ENCODE data around the gene OR10H1.
"Not testable (repeated sequence)": the region's sequence is repeated elsewhere in the genome, so short reads cannot be mapped to it uniquely, and the experiment has no call there.

OR10H1 gene

GRCh38 chr19:15825753-15826152, 10.3 kb upstream of the OR10H1 start:
- H3K4me3 ChIP-seq (ENCODE audit: low read depth, low read length) = no peak overlapping the region
- DNase-seq (ENCODE audit: low read depth) = no peak
- TF ChIP-seq CTCF (IDR thresholded peaks at IDR 0.05; ENCODE audit: control insufficient read depth, extremely low read depth, insufficient read depth) = no peak

DNA sequence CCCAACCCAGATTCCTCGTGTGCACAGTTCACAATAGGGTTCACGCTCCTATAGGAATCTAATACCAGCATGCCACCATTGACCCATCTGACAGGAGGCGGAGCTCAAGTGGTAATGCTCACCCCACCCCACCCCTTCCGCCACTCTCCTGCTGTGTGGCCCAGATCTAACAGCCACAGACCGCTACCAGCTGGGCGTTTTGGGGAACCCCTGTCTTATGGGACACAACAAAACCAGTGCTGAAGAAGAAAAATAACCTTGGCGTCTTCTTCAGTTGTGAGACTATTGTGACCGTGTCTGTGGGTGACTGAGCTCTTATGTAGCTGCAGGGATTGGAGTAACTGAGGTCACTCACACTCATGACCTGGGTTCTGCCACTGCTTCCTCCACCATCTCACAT, 5.2 kb upstream of the OR10H1 start:
- no peak for TF ChIP-seq CTCF (IDR thresholded peaks at IDR 0.05; ENCODE audit: control insufficient read depth, extremely low read depth, insufficient read depth)
- DNase-seq (ENCODE audit: low read depth) = no peak
- no peak overlapping the region for H3K4me3 ChIP-seq (ENCODE audit: low read depth, low read length)

GRCh38 chr19:15813916-15814315, 1.5 kb downstream of the OR10H1 start:
- H3K4me3 ChIP-seq (ENCODE audit: low read depth, low read length) = no peak overlapping the region
- DNase-seq (ENCODE audit: low read depth) = no peak
- TF ChIP-seq CTCF (IDR thresholded peaks at IDR 0.05; ENCODE audit: control insufficient read depth, extremely low read depth, insufficient read depth) = no peak

DNA sequence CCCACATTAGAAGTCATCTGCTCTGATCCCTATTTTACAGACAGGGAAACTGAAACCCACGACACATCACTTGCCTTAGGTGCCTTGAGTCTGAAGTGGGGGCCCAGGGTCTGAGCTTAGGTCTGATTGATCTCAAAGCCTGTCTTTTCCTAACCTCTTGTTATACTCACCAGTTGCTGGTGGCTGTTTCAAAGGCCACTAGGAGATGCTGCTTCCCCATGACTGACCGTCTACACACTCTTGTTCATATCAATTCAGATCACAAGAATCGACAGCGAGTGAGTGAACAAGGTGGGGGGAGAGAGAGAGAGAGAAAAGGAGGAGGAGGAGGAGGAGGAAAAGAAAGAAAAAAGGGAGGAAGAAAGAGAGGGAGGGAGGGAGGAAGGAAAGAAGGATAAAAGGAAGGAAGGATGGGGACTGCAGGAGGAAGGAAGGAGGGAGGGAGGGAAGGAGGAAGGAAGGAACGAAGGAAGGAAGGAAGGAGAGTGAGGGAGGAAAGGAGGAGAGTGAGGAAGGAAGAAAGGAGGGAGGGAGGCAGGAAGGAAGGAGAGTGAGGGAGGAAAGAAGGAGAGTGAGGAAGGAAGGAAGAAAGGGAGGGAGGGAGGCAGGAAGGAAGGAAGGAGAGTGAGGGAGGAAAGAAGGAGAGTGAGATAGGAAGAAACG, 3.3 kb downstream of the OR10H1 start:
- no peak overlapping the region for H3K4me3 ChIP-seq (ENCODE audit: low read depth, low read length)
- peak; percentile 41 for TF ChIP-seq CTCF (IDR thresholded peaks at IDR 0.05; ENCODE audit: control insufficient read depth, extremely low read depth, insufficient read depth)
- DNase-seq (ENCODE audit: low read depth) = no peak

GRCh38 chr19:15811476-15811875, 4.0 kb downstream of the OR10H1 start:
- no peak for DNase-seq (ENCODE audit: low read depth)
- TF ChIP-seq CTCF (IDR thresholded peaks at IDR 0.05; ENCODE audit: control insufficient read depth, extremely low read depth, insufficient read depth) = no peak
- H3K4me3 ChIP-seq (ENCODE audit: low read depth, low read length) = no peak overlapping the region

GRCh38 chr19:15810335-15810734, 5.1 kb downstream of the OR10H1 start:
- DNase-seq (ENCODE audit: low read depth) = no peak
- peak; percentile 68 for TF ChIP-seq CTCF (IDR thresholded peaks at IDR 0.05; ENCODE audit: control insufficient read depth, extremely low read depth, insufficient read depth)
- no peak overlapping the region for H3K4me3 ChIP-seq (ENCODE audit: low read depth, low read length)

DNA sequence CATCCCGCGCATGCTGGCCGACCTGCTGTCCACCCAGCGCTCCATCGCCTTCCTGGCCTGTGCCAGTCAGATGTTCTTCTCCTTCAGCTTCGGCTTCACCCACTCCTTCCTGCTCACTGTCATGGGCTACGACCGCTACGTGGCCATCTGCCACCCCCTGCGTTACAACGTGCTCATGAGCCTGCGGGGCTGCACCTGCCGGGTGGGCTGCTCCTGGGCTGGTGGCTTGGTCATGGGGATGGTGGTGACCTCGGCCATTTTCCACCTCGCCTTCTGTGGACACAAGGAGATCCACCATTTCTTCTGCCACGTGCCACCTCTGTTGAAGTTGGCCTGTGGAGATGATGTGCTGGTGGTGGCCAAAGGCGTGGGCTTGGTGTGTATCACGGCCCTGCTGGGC, 21.2 kb downstream of the OR10H1 start:
- H3K4me3 ChIP-seq (ENCODE audit: low read depth, low read length) = not testable (repeated sequence)

More for the DNA sequence above, 21.2 kb downstream of the OR10H1 start:
- not testable (repeated sequence) for DNase-seq (ENCODE audit: low read depth)

Measured in LNCaP clone FGC (cell line).